ENCODE measurements around the gene KIAA0513. TPM values are rescaled to one million over a fixed set of nuclear protein-coding genes. Genes with fewer than 3 reads are reported as not detected.
A peak's percentile ranks its signal among the peaks of the same experiment; 100 is the strongest.

KIAA0513 gene
- total and polyA plus RNA-seq, 5 donors from 2014 or later = 1.5 to 7.5 (median 3.3) TPM

- no peak overlapping the region for H3K27ac Mint-ChIP-seq
- DNase-seq = no peak
- H3K4me1 Mint-ChIP-seq = peaks cover 0 to 7% (median 0%) of the 10 kb centered on the region in 4 donors
- ATAC-seq (ENCODE audit: low read depth in 2 of 2) = no peak
- Histone ChIP-seq H3K9me3 (ENCODE audit: control insufficient read depth in 2 of 2, low read length in 2 of 2) (no peaks in the 10 kb centered on the region), H3K27ac (ENCODE audit: insufficient read depth, low read length, poor library complexity, severe bottlenecking) (no peak overlapping the region), H3K4me3 (ENCODE audit: low read depth, low read length) (no peak overlapping the region), H3K36me3 (ENCODE audit: control insufficient read depth, insufficient read depth, low read length) (no peaks in the 10 kb centered on the region), H3K4me1 (ENCODE audit: control insufficient read depth, insufficient read depth, low read length, poor library complexity, severe bottlenecking) (no peaks in the 10 kb centered on the region), H3K27me3 (ENCODE audit: control insufficient read depth, insufficient read depth, low read length) (no peaks in the 10 kb centered on the region)
- H3K4me3 Mint-ChIP-seq = no peak overlapping the region
- H3K9me3 Mint-ChIP-seq = no peaks in the 10 kb centered on the region
- peaks cover 33% of the 10 kb centered on the region for H3K27me3 Mint-ChIP-seq
- H3K36me3 Mint-ChIP-seq = no peaks in the 10 kb centered on the region
These were observed 108.7 kb downstream of the KIAA0513 start for GRCh38 chr16:85136213-85136701.

- Histone ChIP-seq H3K27ac (ENCODE audit: insufficient read depth, low read length, poor library complexity, severe bottlenecking) (no peak overlapping the region), H3K36me3 (ENCODE audit: control insufficient read depth, insufficient read depth, low read length) (no peaks in the 10 kb centered on the region), H3K4me3 (ENCODE audit: low read depth, low read length) (no peak overlapping the region), H3K9me3 (ENCODE audit: control insufficient read depth in 2 of 2, low read length in 2 of 2) (no peaks in the 10 kb centered on the region), H3K4me1 (ENCODE audit: control insufficient read depth, insufficient read depth, low read length, poor library complexity, severe bottlenecking) (no peaks in the 10 kb centered on the region), H3K27me3 (ENCODE audit: control insufficient read depth, insufficient read depth, low read length) (no peaks in the 10 kb centered on the region)
- Mint-ChIP-seq H3K36me3 (no peaks in the 10 kb centered on the region), H3K4me1 (peaks cover 0 to 7% (median 0%) of the 10 kb centered on the region in 4 donors), H3K9me3 (no peaks in the 10 kb centered on the region), H3K27ac (no peak overlapping the region), H3K4me3 (no peak overlapping the region), H3K27me3 (peaks cover 33% of the 10 kb centered on the region)
- ATAC-seq (ENCODE audit: low read depth in 2 of 2) (no peak), DNase-seq (no peak)
These were observed 109.2 kb downstream of the KIAA0513 start for GRCh38 chr16:85136702-85137322.

GRCh38 chr16:85137323-85138072 lies 109.9 kb downstream of the KIAA0513 start:
- no peak overlapping the region for H3K4me3 Mint-ChIP-seq
- no peaks in the 10 kb centered on the region for H3K36me3 Mint-ChIP-seq
- peaks cover 33% of the 10 kb centered on the region for H3K27me3 Mint-ChIP-seq
- Histone ChIP-seq H3K36me3 (ENCODE audit: control insufficient read depth, insufficient read depth, low read length) (no peaks in the 10 kb centered on the region), H3K27me3 (ENCODE audit: control insufficient read depth, insufficient read depth, low read length) (no peaks in the 10 kb centered on the region), H3K9me3 (ENCODE audit: control insufficient read depth in 2 of 2, low read length in 2 of 2) (no peaks in the 10 kb centered on the region), H3K4me3 (ENCODE audit: low read depth, low read length) (no peak overlapping the region), H3K27ac (ENCODE audit: insufficient read depth, low read length, poor library complexity, severe bottlenecking) (no peak overlapping the region), H3K4me1 (ENCODE audit: control insufficient read depth, insufficient read depth, low read length, poor library complexity, severe bottlenecking) (no peaks in the 10 kb centered on the region)
- no peak for DNase-seq
- H3K9me3 Mint-ChIP-seq = no peaks in the 10 kb centered on the region
- no peak overlapping the region for H3K27ac Mint-ChIP-seq
- H3K4me1 Mint-ChIP-seq = peaks cover 0 to 7% (median 0%) of the 10 kb centered on the region in 4 donors
- no peak for ATAC-seq (ENCODE audit: low read depth in 2 of 2)

DNA sequence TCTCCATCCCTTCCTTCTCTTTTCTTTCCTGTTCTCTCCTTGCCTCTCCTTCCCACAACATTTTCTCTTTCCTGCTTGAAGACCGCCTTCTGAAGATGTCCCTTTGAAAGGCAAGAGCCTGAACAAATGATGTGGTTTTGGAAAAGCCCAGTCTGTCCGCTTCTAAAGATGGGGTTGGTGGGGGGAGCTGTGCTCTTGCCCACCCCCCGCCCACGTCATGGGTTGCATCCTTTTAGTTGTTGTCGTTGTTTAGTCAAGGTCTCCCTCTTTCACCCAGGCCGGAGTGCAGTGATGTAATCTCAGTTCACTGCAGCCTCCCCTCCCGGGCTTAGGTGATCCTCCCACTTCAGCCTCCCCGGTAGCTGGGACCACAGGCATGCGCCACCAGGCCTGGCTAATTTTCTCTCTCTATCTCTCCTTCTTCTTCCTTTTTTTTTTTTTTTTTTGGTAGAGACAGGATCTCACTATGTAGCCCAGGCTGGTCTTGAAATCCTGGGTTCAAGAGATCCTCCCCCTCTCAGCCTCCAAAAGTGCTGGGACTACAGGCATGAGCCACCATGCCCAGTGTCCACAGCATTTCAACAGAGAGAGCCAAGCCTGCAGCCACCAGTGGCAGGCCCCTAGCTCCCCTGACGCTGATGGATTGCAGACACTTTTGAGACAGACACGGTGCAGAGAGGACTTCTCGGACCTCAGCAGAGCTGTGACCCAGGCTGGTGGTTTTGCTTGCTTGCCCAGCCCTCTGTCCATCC lies 110.7 kb downstream of the KIAA0513 start:
- no peak for ATAC-seq (ENCODE audit: low read depth in 2 of 2)
- no peak overlapping the region for H3K4me3 Mint-ChIP-seq
- no peaks in the 10 kb centered on the region for H3K4me1 ChIP-seq (ENCODE audit: control insufficient read depth, insufficient read depth, low read length, poor library complexity, severe bottlenecking)

GRCh38 chr16:85138825-85139627 lies 111.4 kb downstream of the KIAA0513 start:
- Histone ChIP-seq H3K27me3 (ENCODE audit: control insufficient read depth, insufficient read depth, low read length) (no peaks in the 10 kb centered on the region), H3K9me3 (ENCODE audit: control insufficient read depth in 2 of 2, low read length in 2 of 2) (no peaks in the 10 kb centered on the region), H3K4me1 (ENCODE audit: control insufficient read depth, insufficient read depth, low read length, poor library complexity, severe bottlenecking) (no peaks in the 10 kb centered on the region), H3K27ac (ENCODE audit: insufficient read depth, low read length, poor library complexity, severe bottlenecking) (no peak overlapping the region), H3K36me3 (ENCODE audit: control insufficient read depth, insufficient read depth, low read length) (no peaks in the 10 kb centered on the region), H3K4me3 (ENCODE audit: low read depth, low read length) (no peak overlapping the region)
- Mint-ChIP-seq H3K27ac (no peak overlapping the region), H3K4me3 (peak overlapping the region in 1 of 4 donors; percentile 16), H3K36me3 (no peaks in the 10 kb centered on the region), H3K27me3 (peaks cover 33% of the 10 kb centered on the region), H3K4me1 (peaks cover 0 to 7% (median 0%) of the 10 kb centered on the region in 4 donors), H3K9me3 (no peaks in the 10 kb centered on the region)
- DNase-seq = no peak
- no peak for ATAC-seq (ENCODE audit: low read depth in 2 of 2)

More for the DNA sequence above, 110.7 kb downstream of the KIAA0513 start:
- H3K9me3 Mint-ChIP-seq = no peaks in the 10 kb centered on the region
- Histone ChIP-seq H3K27me3 (ENCODE audit: control insufficient read depth, insufficient read depth, low read length) (no peaks in the 10 kb centered on the region), H3K9me3 (ENCODE audit: control insufficient read depth in 2 of 2, low read length in 2 of 2) (no peaks in the 10 kb centered on the region), H3K27ac (ENCODE audit: insufficient read depth, low read length, poor library complexity, severe bottlenecking) (no peak overlapping the region), H3K4me3 (ENCODE audit: low read depth, low read length) (no peak overlapping the region), H3K36me3 (ENCODE audit: control insufficient read depth, insufficient read depth, low read length) (no peaks in the 10 kb centered on the region)
- no peaks in the 10 kb centered on the region for H3K36me3 Mint-ChIP-seq
- peaks cover 0 to 7% (median 0%) of the 10 kb centered on the region in 4 donors for H3K4me1 Mint-ChIP-seq
- H3K27me3 Mint-ChIP-seq = peaks cover 33% of the 10 kb centered on the region
- H3K27ac Mint-ChIP-seq = no peak overlapping the region
- DNase-seq = no peak

- H3K36me3 Mint-ChIP-seq = no peaks in the 10 kb centered on the region
- peaks cover 33% of the 10 kb centered on the region for H3K27me3 Mint-ChIP-seq
- no peak overlapping the region for H3K27ac ChIP-seq (ENCODE audit: insufficient read depth, low read length, poor library complexity, severe bottlenecking)
- DNase-seq (no peak), ATAC-seq (ENCODE audit: low read depth in 2 of 2) (no peak)
- no peak overlapping the region for H3K27ac Mint-ChIP-seq
- peaks cover 0 to 7% (median 0%) of the 10 kb centered on the region in 4 donors for H3K4me1 Mint-ChIP-seq
- H3K36me3 ChIP-seq (ENCODE audit: control insufficient read depth, insufficient read depth, low read length) = no peaks in the 10 kb centered on the region
- H3K4me1 ChIP-seq (ENCODE audit: control insufficient read depth, insufficient read depth, low read length, poor library complexity, severe bottlenecking) = no peaks in the 10 kb centered on the region
- H3K9me3 Mint-ChIP-seq = no peaks in the 10 kb centered on the region
- H3K4me3 Mint-ChIP-seq = no peak overlapping the region
- no peak overlapping the region for H3K4me3 ChIP-seq (ENCODE audit: low read depth, low read length)
- H3K9me3 ChIP-seq (ENCODE audit: control insufficient read depth in 2 of 2, low read length in 2 of 2) = no peaks in the 10 kb centered on the region
- no peaks in the 10 kb centered on the region for H3K27me3 ChIP-seq (ENCODE audit: control insufficient read depth, insufficient read depth, low read length)
These were observed 112.3 kb downstream of the KIAA0513 start for GRCh38 chr16:85139881-85140339.

DNA sequence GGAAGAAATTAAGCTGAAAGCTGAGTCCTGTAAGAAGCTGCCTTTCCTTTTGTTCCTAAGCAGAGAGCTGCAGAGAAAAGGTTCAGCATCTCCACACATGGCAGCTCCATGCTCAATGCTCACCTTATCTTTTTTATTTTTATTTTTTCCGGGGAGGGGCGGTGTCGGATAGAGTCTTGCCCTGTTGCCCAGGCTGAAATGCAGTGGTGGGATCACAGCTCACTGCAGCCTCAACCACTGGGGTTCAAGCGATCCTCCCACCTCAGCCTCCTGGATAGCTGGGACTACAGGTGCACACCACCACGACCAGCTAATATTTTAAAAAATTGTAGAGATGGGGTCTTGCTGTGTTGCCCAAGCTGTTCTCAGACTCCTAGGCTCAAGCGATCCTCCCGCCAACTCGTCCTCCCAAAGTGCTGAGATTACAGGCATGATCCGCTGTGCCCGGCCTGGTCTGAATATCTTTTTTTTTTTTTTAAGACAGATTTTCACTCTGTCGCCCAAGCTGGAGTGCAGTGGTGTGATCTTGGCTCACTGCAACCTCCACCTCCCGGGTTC lies 112.9 kb downstream of the KIAA0513 start:
- DNase-seq (no peak), ATAC-seq (ENCODE audit: low read depth in 2 of 2) (no peak)
- Mint-ChIP-seq H3K36me3 (no peaks in the 10 kb centered on the region), H3K27ac (no peak overlapping the region), H3K4me3 (no peak overlapping the region), H3K9me3 (no peaks in the 10 kb centered on the region), H3K27me3 (peaks cover 33% of the 10 kb centered on the region), H3K4me1 (peaks cover 0 to 7% (median 0%) of the 10 kb centered on the region in 4 donors)
- no peaks in the 10 kb centered on the region for H3K4me1 ChIP-seq (ENCODE audit: control insufficient read depth, insufficient read depth, low read length, poor library complexity, severe bottlenecking)
- H3K27ac ChIP-seq (ENCODE audit: insufficient read depth, low read length, poor library complexity, severe bottlenecking) = no peak overlapping the region
- H3K36me3 ChIP-seq (ENCODE audit: control insufficient read depth, insufficient read depth, low read length) = no peaks in the 10 kb centered on the region
- H3K4me3 ChIP-seq (ENCODE audit: low read depth, low read length) = no peak overlapping the region
- H3K27me3 ChIP-seq (ENCODE audit: control insufficient read depth, insufficient read depth, low read length) = no peaks in the 10 kb centered on the region
- no peaks in the 10 kb centered on the region for H3K9me3 ChIP-seq (ENCODE audit: control insufficient read depth in 2 of 2, low read length in 2 of 2)
